Astrocyte (in vitro differentiated cells and primary cell): ENCODE results near the gene DCLK1.

Source experiments
- CTCF ChIP-seq: IDR thresholded peaks from 2 replicates; pipeline ENCODE4 v1.5.1; 2011; ENCODE audit warnings: low read depth, mild to moderate bottlenecking, inconsistent platforms, low read length, moderate library complexity; ENCODE audit not compliant: insufficient read depth
- EZH2 ChIP-seq: IDR thresholded peaks from 2 replicates; pipeline ENCODE4 v1.6.1; 2012; ENCODE audit warnings: mild to moderate bottlenecking, low read length, inconsistent platforms; ENCODE audit not compliant: insufficient read depth

GRCh38 chr13:35808846-35809245 is 322.3 kb downstream of the DCLK1 start:
- TF ChIP-seq CTCF, result no peak
- no peak for TF ChIP-seq EZH2
